GM18526 (cell line): ENCODE data around the gene GPX3.

Experiments
- POLR2A ChIP-seq: IDR thresholded peaks from 3 replicates; pipeline ENCODE4 v1.6.1; 2011; ENCODE audit not compliant: insufficient read length; ENCODE audit errors: extremely low read depth

The GPX3 gene

DNA sequence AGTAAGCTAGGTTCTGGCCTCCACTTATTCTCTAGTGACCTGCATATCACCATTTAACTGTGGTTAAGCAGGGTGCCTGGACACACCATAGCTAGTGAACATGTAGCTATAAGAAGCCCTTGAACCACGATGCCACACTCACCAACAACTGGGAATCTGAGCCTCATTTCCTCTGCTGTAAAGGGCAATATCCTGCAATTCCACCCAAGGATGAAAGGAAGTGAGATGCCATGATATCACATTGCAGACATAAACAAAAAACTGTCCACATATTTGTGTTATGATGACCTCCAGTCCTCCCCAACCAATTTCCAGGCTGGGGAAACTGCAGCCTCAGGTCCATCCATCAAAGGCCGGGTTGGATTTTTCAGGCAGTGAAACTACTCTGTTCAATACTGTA is 50.1 kb downstream of the GPX3 start:
- TF ChIP-seq POLR2A = no peak

DNA sequence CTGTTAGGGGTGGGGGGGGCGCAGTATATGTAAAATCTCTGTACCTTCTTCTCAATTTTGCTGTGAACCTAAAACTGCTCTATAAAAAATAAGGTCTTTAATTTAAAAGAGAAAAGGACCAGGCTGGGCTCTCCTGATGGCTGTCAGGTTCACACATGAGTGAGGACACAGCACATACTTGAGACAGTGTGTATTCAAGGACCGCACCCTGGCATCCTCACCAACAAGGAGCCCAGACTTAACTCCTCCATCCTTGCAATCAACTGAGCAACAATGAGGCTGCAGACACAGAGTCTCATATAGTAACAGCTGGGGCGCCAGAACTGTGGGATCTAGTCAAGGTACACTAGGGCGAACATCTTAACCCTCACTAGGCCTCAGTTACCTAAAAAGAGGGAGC is 50.6 kb downstream of the GPX3 start:
- TF ChIP-seq POLR2A = no peak

DNA sequence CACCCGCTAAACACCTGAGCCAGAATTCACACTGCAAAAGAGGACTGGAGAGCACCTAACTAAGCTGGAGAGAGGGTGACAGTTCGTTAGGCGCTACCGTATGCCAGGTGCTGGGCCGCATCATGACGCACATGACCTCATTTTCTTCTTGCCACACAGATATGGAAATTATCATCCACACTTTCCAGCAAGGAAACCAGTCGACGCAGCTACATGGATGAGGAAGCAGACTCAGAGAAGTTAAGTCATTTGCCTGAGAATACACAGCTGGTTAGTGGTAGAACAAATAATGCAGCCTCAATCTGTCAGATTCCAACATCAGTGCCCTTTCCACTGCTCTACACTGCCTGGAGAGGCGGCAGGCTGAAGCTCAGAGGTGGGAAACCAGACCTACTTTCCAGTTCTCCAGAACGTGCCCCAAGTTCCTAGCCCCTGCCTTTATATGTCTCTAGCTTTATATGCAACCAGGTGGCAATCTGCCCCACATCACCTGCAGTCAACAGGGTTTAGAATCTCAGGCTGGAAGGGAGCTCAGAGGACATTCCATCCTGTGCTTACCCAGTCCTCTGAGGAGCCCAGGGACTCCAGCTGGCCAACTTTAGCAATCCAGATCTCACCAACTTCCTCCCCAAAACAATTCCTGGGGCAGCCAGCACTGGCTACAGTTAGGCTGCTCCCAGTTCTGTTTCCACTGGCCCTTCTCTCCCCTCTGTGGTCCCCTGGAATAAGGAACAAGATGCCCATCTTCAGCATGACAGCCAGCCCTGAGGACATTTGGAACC is 51.6 kb downstream of the GPX3 start:
- no peak for TF ChIP-seq POLR2A

DNA sequence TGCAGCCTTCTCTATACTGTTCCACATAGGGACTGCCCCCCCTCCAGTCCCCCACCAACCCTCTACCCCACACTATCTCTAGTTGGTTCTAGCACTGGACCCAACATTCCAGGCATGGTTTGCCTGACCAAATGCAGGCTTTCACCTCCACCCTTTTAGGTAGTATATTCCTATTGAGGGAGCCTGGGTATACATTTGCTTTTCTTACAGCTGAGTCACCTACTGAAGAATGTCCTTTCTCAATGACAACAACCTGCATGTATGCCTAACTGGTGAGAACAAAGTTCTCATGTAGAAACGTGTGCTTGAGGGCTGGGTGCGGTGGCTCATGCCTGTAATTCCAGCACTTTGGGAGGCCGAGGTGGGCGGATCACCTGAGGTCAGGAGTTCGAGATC is 52.2 kb downstream of the GPX3 start:
- TF ChIP-seq POLR2A = no peak

DNA sequence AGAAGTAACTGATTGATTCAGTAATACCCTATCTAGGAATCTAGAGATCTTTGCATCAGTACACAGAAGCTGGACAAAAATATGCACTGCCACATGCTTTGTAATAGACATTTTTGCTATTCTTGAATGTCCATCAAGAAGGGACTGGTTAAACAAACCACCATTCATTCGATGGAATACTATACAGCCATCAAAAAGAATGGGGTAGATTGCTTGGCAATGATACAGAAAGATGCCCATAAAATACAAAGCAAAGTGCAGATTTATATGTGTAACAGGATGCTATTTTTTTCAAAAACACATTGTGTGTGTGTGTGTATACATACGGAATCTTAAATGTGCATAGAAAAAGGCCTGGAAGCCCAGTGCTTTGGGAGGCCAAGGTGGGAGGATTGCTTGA is 52.9 kb downstream of the GPX3 start:
- no peak for TF ChIP-seq POLR2A

DNA sequence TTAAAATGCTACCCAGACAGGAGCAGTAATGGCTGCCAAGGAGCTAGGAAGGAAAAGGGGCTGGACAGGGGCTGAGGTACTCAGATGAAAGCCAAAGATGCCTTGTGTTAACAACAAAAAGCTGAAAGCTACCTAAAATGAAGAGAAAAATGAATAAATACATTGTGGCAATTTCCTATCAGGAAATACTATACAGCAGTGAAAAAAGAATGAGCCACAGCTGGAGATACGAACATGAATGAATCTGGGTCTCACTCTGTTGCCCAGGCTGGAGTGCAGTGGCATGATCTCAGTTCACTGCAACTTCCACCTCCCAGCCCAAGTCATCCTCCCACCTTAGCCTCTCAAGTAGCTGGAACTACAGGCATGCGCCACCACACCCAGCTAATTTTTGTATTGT is 54.2 kb downstream of the GPX3 start:
- TF ChIP-seq POLR2A = no peak

DNA sequence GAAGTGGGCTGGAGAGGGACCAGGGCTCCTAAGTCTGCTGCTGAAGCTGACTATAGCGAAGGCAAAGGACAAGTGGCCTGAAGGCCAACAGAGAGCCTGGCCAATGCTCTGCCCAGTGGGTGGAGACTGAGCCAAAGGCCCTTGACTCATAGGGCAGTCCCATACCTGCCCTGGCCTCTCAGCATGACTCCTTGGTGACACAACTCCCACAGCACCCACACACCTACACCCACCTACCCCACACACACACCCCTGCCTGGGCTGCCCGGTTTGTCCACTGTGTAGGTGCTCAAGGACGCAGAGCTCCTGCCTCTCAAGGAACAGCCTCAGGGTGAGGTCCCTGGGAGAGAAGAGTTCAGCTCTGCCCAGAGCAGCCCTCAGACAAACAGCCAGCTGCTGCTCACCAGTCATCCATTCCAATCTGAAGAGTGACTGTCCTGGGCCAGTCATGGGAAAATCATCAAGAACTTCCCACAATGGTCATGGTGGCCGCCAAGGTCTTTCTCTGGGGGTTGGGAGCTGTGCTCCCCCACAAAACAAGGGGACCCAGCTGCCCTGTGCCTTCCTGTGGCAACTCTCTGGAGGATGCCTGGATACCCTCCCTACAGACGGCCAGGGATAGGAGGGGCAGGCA is 55.4 kb downstream of the GPX3 start:
- TF ChIP-seq POLR2A = no peak

DNA sequence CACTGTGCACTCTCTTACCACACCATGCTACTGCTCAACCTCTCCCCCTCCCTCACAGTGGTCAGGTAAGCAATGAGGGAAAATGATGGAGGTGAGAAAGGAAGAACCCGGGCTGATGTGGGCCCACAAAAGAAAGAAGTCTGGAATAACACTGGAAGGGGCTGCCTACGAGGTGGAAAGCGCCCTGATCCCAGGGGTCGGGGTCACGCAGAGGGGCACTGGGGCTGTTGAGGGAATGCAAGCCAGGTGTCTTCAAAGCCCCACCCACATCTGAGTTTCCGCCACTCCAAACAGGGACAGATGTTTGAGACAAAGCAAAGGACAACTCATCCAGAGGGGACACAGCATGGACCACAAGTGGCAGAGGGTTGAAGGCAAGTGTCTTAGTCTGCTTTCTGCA is 56.2 kb downstream of the GPX3 start:
- TF ChIP-seq POLR2A = no peak

DNA sequence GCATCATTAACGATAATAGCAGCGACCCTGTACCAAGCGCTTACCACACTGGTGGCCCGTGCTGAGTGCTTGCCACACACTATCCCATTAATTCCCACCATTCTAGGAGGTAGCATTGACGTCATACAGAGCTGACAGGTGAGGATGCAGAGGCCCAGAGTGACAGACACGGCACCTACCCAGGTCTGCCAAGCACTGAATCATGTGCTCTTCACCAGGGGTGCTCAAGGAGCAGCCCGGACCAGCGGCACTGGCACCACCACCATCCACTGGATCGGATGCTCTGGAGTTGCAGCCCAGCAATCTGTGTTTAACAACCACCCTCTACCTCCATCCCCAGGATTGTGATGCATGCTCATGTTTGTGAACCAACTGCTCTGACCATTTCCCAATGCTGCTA is 57.0 kb downstream of the GPX3 start:
- TF ChIP-seq POLR2A = no peak

DNA sequence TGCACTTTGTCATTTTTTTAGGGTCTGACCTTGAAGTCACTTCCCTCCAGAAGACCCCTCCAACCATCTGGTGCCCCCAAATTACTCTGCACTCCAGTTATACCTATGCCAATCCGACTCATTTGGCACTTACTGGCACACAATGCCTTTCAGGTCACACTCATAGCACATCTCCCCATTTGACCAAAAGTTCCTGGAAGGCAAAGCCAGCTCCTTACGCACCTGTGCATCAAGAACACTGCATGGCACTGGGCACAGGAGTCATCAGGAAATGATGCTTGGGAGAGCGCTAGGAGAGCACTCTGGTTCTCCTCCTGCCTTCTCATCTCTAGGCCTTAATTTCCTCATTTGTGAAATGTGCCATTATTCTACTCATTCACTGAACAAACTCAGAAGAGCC is 57.6 kb downstream of the GPX3 start:
- no peak for TF ChIP-seq POLR2A
